Activated CD8-positive, alpha-beta memory T cell treated with anti-CD3 and anti-CD28 coated beads for 36 hours (primary cell): ENCODE data around the gene ZNF599. TPM values are rescaled to one million over a fixed set of nuclear protein-coding genes. Genes with fewer than 3 reads are reported as not detected.

ENCODE experiments used
- total RNA-seq, 2 experiments: library from RNA; stranded (reverse); gene quantifications; one replicate each; pipeline ENCODE4 v1.2.3, GENCODE V29; 2021

Gene ZNF599
- total RNA-seq, 2 experiments from 2014 or later: 3.2 to 4.2 TPM

Other genes with a start within 250 kb of the ZNF599 start
- gene SCGB2B2, start 96.1 kb downstream of the ZNF599 start, total RNA-seq: under 1 TPM in 1 of 2 experiments, not detected in 1; 0.19 TPM
- 10 to 100 TPM; 12.1 to 12.3 TPM for gene ZNF302, start 95.5 kb downstream of the ZNF599 start, total RNA-seq
- gene ZNF181, start 39.0 kb downstream of the ZNF599 start, total RNA-seq: 1 to 10 TPM; 3.6 TPM
- gene ZNF30, start 153.7 kb upstream of the ZNF599 start, total RNA-seq: 1 to 10 TPM; 4.3 to 5.4 TPM
- gene ZNF792, start 191.0 kb upstream of the ZNF599 start, total RNA-seq: 1 to 10 TPM; 4.5 to 5.0 TPM
- gene GRAMD1A, start 227.1 kb upstream of the ZNF599 start, total RNA-seq: 100 to 1,000 TPM; 183 to 188 TPM